GM18505 (cell line): Measurements from ENCODE around the gene CPXM2.

Experiments
- ATAC-seq: cut with Tn5 transposase; IDR thresholded peaks from one replicate; pipeline ENCODE4 v1.9.1; 2021; ENCODE audit not compliant: unreplicated experiment
- POLR2A ChIP-seq: IDR thresholded peaks from 4 replicates; pipeline ENCODE4 v1.6.1; 2011; ENCODE audit warnings: borderline replicate concordance; ENCODE audit not compliant: insufficient read depth, insufficient read length; ENCODE audit errors: extremely low read depth

CPXM2 gene

DNA sequence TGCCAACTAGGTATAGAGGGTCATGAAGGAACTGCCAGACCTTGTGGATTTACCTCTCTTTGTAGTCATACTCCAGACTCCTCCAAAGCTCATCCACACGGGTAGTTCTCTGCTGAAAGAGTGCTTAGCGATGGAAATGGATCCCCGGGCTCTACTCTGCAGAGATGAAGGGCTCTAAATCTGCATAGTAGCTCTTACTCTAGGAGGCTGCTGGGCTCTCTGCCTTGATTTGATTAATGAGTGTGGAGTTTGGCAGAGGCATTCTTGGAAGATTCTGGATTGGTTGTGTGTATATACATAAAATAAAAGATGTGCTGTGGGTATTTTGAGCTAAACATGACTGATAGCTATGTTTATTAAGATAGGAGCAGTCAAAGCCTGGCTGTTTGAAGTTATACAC, 21.3 kb upstream of the CPXM2 start:
- ATAC-seq, result no peak
- no peak for TF ChIP-seq POLR2A

- no peak for TF ChIP-seq POLR2A
Observed at GRCh38 chr10:123912466-123912865, 20.9 kb upstream of the CPXM2 start.

GRCh38 chr10:123911866-123912265, 20.3 kb upstream of the CPXM2 start:
- TF ChIP-seq POLR2A, result no peak
- ATAC-seq, result no peak

More at GRCh38 chr10:123912466-123912865, 20.9 kb upstream of the CPXM2 start:
- ATAC-seq, result no peak

DNA sequence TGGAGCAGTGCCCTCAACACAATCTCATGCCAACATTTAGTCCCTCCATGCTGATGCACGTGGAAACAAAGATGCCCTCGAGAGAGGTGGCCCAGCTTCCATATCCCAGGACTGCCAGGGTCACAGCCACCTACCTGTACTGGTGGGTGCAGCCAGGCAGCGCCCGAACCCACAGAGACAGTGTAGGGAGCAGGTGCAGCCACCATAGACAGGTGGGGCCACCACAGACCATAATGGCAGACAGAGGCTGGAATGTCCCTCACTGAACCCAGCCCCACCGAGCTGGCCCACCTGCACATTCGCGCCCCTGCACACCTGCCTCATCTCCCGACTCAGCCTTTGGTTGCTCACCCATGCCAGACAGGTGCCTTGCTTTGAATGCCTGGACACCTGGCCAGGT, 18.3 kb upstream of the CPXM2 start:
- TF ChIP-seq POLR2A, result no peak
- ATAC-seq, result no peak

- no peak for ATAC-seq
Observed at GRCh38 chr10:123909426-123909825, 17.8 kb upstream of the CPXM2 start.

DNA sequence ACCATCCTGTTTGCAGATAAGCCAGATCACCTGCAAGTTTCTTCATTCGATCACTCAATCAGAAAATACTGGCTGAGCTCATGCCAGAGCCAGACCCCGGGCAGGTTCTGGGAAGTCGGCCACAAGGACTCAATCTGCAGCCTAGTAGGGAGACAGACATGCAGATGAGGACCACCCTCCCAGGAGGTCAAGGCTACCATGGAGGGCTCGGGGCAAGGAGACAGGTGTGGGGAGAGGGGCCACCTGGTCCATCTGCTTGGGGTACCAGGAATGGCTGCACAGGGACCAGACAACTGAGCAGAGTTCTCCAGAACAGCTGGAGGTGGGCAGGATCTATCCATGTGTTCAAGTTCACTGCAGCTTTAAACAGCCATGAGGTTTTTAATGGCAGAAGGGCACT, 16.8 kb upstream of the CPXM2 start:
- TF ChIP-seq POLR2A, result no peak
- no peak for ATAC-seq

More at GRCh38 chr10:123909426-123909825, 17.8 kb upstream of the CPXM2 start:
- TF ChIP-seq POLR2A, result no peak

DNA sequence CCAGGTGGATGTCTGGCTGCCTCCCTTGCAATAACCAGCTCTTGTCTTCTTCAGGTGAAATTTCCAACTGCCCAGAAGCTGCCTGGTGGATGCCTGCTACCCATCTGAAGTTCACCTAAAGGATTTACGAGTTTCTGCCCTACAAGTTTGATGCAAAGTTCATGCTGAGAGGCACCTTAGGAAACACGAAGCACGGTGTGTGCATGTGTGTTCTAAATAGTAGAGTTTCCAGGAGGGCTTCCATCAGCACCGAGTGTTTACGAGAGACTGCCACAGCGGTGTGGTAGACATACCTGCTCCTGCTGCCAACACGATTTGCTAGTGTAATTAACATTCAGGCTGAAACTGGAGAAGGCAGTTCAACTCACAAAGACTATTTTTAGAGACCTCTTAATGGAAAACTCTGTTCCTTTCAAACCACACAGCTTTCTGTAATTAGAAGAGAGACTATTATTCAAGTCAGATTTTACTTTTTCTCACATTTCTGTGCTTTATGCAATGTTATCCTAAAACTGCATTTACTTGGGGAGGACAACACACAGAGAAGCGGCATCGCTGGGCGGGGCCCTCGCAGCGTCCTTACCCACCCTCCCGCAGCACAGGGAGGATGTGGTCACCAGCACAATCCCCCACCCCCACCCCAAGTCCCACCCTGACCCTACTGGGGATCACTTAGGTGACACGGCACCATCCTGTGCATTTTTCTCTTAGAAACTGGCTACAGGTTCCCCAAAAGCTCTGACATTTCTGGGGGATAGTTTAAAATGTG, 15.5 kb upstream of the CPXM2 start:
- TF ChIP-seq POLR2A, result no peak

DNA sequence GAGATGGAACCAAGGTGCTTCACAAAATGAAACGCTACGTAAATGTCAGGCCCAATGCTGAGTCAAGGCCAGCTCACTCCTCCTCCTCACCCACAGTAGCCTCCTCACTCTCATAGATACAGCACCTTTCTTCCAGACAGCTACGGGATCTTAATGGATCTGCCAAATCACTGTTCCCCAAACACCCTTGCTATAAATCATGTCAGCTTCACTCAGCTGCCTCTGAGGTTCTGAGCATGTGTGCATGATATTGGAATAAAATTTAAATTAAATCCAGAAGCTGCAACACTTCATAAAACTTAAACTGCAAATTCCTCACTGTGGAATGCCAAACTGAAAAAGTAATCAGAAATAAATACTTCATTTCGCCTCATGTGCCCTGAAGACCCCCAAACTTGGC, 14.7 kb upstream of the CPXM2 start:
- TF ChIP-seq POLR2A, result no peak
- ATAC-seq, result no peak

More for the DNA sequence above, 15.5 kb upstream of the CPXM2 start:
- ATAC-seq, result no peak

DNA sequence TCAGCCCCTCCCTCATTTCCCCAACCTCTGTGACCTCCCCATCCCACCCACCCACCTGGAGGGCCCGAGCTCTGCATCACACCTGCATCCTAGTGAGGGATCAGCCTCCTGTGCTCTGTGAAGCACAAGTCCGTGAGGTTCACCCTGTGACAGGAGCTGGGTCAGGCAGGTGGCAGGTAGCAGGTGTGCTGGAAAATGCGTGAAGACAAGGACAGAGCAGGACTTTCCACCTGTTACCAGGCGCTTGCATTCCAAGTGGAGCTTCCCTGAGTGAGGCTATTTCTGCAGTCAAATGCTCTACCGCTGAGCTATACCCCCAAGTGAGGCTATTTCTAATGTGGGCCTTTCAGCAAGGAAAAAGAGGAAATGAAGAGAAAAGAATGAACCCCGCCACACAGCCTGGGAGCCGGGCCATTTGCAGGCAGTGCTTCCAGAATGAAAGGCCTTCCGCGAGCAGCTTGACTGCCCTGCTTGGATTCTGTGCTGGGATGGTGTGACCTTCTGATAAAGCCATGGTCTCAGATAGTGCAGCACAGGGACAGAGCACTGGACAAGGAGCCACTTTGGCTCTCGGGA, 13.3 kb upstream of the CPXM2 start:
- ATAC-seq, result no peak
- TF ChIP-seq POLR2A, result no peak

GRCh38 chr10:123903621-123904020, 12.0 kb upstream of the CPXM2 start:
- no peak for ATAC-seq
- no peak for TF ChIP-seq POLR2A

DNA sequence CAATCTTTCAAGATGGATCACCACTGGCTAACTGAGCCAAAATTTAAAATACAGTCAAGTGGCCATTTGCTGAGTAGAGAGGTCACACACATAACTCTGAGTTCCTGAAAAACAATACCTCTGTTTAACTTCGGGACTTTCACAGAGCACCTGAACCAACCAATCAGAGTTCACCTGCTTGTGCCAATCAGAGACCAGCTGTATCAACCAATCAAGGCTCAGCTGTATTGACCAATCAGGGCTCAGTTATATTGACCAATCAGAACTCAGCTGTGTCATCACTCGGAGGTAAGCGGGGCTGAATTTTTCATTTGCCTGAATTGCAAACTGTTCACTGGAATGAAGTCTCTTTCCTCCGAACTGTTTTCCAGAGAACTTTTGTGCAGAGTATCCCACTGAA, 10.0 kb upstream of the CPXM2 start:
- no peak for ATAC-seq
- no peak for TF ChIP-seq POLR2A

DNA sequence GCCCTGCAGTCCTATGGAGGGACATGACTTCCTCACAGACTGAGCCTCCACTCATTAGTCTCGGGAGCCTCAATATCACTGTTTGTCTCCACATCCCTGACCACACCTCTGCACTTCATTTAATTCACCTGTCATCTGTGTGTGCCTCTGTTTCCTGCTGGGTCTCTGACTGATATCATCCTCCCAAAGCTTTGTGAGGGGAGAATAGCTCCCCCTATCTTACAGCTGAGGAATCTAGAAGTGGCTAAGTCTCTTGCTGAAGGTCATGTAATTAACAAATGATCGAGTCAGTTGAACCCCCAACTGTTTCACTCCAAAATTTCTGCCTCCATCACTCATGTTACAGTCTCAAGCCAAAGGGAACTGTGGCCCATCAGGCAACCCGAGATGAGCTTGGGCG, 5.5 kb upstream of the CPXM2 start:
- TF ChIP-seq POLR2A, result no peak
- no peak for ATAC-seq

DNA sequence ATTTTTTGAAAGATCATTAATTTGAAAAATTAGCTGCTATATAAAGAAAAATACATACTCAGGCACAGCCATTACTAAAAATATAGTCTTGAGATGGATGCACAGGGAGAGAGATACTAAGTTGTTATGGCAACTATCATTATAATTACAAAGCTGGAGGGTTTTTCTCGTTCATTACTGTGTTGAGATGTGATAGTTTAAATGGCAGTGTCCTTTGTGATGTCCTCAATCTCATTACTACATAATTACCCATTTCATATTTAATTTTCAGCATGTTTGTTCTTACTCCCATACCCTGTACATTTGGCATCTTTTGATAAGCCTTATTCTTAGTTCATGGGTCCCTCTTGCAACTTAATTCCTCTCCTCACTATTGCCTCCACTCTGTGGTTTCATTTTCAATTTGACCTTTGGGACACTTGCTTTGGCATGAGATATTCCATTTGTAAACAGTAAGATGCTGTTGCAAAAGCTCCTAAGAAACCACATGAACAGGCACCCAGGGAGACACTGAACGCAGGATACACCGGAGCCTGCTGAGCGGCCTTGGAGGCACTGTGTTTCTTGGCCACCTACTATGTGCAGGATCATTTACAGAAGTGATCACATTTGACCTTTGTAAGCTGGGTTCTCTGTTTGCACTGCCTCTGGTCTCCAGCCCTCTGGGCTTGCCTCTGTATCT, 4.8 kb upstream of the CPXM2 start:
- TF ChIP-seq POLR2A, result no peak
- ATAC-seq, result no peak

DNA sequence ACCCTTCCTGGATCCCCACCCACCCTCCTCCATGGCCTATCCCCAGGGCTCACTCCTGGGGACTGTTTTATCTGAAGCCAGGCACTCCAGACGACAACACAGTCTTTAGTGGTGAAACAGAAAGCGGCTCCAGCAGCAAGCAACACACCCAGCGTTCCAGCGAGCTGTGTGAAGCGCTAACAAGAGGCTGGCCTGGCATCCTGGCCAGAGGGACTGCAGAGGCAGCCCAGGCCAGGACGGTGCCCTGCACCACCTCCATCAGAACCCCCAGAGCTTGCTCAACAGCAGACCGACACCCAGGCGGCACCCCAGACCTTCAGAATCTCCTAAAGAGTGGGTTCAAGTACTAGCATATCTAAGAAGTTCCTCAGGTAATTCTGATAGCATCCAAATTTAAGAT, 2.0 kb upstream of the CPXM2 start:
- ATAC-seq, result no peak

DNA sequence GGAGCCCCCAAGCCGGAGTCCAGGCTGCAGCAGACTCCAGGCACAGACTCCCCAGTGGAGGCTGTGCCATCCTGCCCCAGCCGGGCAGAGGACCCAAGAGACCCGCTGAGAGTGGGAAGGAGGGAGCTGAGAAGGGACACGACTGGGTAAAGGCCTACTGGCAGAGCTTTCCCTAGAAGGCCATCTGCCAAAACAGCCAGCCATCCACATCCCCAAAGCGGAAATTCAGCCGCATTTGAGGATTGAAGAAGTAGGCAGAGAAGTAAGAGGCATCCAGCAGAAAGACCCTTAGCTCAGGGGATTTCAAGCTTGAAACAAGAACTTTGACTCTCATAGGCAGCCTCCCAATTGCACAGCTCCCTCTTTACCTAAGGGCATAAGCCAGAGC, 857 bp downstream of the CPXM2 start:
- ATAC-seq, result no peak
- no peak for TF ChIP-seq POLR2A

More for the DNA sequence above, 2.0 kb upstream of the CPXM2 start:
- no peak for TF ChIP-seq POLR2A

- no peak for TF ChIP-seq POLR2A
Observed at GRCh38 chr10:123890226-123890625, 1.4 kb downstream of the CPXM2 start.

More at GRCh38 chr10:123890226-123890625, 1.4 kb downstream of the CPXM2 start:
- no peak for ATAC-seq
